Uterus (tissue), 2 donors: ENCODE measurements around the gene BUD31.

Experiments
- POLR2A ChIP-seq, 2 donors: fragments of 450-650 bp; IDR thresholded peaks; one replicate each; pipeline ENCODE4 v1.6.1; 2016; ENCODE audit warnings: antibody characterized with exemption in 2 of 2, mild to moderate bottlenecking in 1 of 2, moderate library complexity in 1 of 2
- TF ChIP-seq, protein P1 (sequence below), 4 experiments: fragments of 200-600 bp in 2 of 4; fragments of 450-650 bp in 2 of 4; sonication (generic) in 2 of 4; IDR thresholded peaks; one replicate each; pipeline ENCODE4 v1.5.1; 2016 to 2019; ENCODE audit warnings: antibody characterized with exemption in 4 of 4, mild to moderate bottlenecking in 2 of 4, moderate library complexity in 1 of 4

- TF ChIP-seq POLR2A (IDR thresholded peaks at IDR 0.05), result no peak
- TF ChIP-seq, protein P1, sequence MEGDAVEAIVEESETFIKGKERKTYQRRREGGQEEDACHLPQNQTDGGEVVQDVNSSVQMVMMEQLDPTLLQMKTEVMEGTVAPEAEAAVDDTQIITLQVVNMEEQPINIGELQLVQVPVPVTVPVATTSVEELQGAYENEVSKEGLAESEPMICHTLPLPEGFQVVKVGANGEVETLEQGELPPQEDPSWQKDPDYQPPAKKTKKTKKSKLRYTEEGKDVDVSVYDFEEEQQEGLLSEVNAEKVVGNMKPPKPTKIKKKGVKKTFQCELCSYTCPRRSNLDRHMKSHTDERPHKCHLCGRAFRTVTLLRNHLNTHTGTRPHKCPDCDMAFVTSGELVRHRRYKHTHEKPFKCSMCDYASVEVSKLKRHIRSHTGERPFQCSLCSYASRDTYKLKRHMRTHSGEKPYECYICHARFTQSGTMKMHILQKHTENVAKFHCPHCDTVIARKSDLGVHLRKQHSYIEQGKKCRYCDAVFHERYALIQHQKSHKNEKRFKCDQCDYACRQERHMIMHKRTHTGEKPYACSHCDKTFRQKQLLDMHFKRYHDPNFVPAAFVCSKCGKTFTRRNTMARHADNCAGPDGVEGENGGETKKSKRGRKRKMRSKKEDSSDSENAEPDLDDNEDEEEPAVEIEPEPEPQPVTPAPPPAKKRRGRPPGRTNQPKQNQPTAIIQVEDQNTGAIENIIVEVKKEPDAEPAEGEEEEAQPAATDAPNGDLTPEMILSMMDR (IDR thresholded peaks at IDR 0.05), result no peak
Observed at GRCh38 chr7:99363286-99363685, 45.5 kb upstream of the BUD31 start.
